Neural progenitor cell (in vitro differentiated cells): ENCODE measurements around the gene KIF26B.

Source experiments
- EZH2 ChIP-seq: fragments of 200-600 bp; sonication (generic); IDR thresholded peaks from 2 replicates; pipeline ENCODE4 v1.6.1; 2017; ENCODE audit warnings: antibody characterized with exemption, mild to moderate bottlenecking, moderate library complexity
- TF ChIP-seq, protein P1 (sequence below): fragments of 200-600 bp; sonication (generic); IDR thresholded peaks from 2 replicates; pipeline ENCODE4 v1.5.1; 2017; ENCODE audit warnings: antibody characterized with exemption, mild to moderate bottlenecking

DNA sequence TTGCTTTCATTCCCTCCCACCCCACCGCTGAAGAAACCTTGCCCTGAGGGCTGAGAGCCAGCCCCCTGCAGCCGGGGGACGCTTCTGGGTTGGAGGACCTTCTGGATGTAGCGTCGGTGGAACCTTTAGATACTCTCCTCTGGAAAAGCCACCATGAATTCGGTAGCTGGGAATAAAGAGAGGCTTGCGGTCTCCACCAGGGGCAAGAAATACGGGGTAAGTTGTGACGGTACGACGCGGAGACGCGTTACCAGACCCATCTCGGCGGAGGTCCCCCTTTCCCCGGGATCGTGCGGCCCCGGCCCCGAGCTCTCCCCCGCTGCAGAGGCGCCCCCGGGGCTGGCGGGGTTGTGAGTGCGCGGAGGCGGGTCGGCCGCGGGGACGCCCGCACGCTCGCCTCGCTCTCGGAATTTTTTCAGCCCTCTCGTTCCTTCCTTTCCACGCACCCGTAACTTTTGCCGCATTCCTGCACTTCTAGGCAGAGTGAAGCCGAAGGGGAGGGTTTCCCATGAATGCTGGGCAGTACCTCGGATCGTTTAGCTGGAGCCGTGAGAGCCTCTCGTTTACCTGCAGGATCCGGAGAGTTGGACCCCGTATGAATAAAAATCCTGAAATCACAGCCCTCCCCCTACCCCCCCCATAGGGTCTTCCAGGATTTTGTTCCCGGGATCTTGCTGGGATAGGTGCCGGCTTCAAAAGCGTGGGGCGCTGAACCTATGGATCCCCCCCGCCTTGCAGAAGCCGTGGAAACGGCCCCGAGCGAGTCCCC is 671 bp downstream of the KIF26B start:
- peak; percentile 79 for TF ChIP-seq EZH2
- TF ChIP-seq, protein P1, sequence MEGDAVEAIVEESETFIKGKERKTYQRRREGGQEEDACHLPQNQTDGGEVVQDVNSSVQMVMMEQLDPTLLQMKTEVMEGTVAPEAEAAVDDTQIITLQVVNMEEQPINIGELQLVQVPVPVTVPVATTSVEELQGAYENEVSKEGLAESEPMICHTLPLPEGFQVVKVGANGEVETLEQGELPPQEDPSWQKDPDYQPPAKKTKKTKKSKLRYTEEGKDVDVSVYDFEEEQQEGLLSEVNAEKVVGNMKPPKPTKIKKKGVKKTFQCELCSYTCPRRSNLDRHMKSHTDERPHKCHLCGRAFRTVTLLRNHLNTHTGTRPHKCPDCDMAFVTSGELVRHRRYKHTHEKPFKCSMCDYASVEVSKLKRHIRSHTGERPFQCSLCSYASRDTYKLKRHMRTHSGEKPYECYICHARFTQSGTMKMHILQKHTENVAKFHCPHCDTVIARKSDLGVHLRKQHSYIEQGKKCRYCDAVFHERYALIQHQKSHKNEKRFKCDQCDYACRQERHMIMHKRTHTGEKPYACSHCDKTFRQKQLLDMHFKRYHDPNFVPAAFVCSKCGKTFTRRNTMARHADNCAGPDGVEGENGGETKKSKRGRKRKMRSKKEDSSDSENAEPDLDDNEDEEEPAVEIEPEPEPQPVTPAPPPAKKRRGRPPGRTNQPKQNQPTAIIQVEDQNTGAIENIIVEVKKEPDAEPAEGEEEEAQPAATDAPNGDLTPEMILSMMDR = no peak
